IMR-90 (cell line): ENCODE results near the gene CCDC33. TPM values are rescaled to one million over a fixed set of nuclear protein-coding genes. Genes with fewer than 3 reads are reported as not detected.

ENCODE experiments used
- ATAC-seq: fragments of 200-7000 bp; cut with Tn5 transposase; 2 replicates; pipeline ENCODE4 v1.9.1; 2020; ENCODE audit warnings: low read depth, mild to moderate bottlenecking, moderate library complexity
- BruUV-seq: library from RNA; stranded (reverse); fragments of 400-500 nt; replicated peaks from 2 replicates; lab custom pipeline; 2021; lab: Mats Ljungman, UMichigan
- CTCF ChIA-PET: fragments of 300-600 bp; formaldehyde crosslinking; extraction: SDS; loops from one replicate; lab custom pipeline; 2021; ENCODE audit warnings: antibody characterized with exemption; lab: Yijun Ruan, JAX
- POLR2A ChIA-PET: fragments of 300-600 bp; sonication (Branson Sonifier 250); formaldehyde crosslinking; loops from one replicate; lab custom pipeline; 2022; ENCODE audit warnings: antibody characterized with exemption; ENCODE audit not compliant: unreplicated experiment; lab: Charles Lee
- DNase-seq: peaks from one replicate; pipeline ENCODE4 v3.0.0; 2013
- H2AFZ ChIP-seq: replicated peaks from 2 replicates; pipeline ENCODE3; 2013; ENCODE audit warnings: low read length, mild to moderate bottlenecking; ENCODE audit not compliant: poor library complexity
- H2AK5ac ChIP-seq: 2 replicates; pipeline ENCODE4 v1.6.1; 2013; ENCODE audit warnings: low read depth, low read length, inconsistent platforms
- H2AK9ac ChIP-seq: replicated peaks from 2 replicates; pipeline ENCODE3; 2013; ENCODE audit warnings: mild to moderate bottlenecking, low read depth, low read length, moderate library complexity; ENCODE audit not compliant: poor library complexity
- H2BK120ac ChIP-seq: 2 replicates; pipeline ENCODE4 v1.6.1; 2013; ENCODE audit warnings: low read depth, low read length, inconsistent platforms
- H2BK15ac ChIP-seq: 3 replicates; pipeline ENCODE4 v1.6.1; 2013; ENCODE audit warnings: low read depth, low read length, inconsistent platforms
- H2BK20ac ChIP-seq: 2 replicates; pipeline ENCODE4 v1.6.1; 2013; ENCODE audit warnings: low read depth, mild to moderate bottlenecking, inconsistent platforms, low read length, moderate library complexity
- H2BK5ac ChIP-seq: 2 replicates; pipeline ENCODE4 v1.6.1; 2013; ENCODE audit warnings: mild to moderate bottlenecking, low read depth, low read length, inconsistent platforms; ENCODE audit not compliant: poor library complexity, severe bottlenecking
- H3K14ac ChIP-seq: replicated peaks from 2 replicates; pipeline ENCODE4 v1.6.1; 2013; ENCODE audit warnings: low read depth, low read length, inconsistent platforms
- H3K18ac ChIP-seq: 2 replicates; pipeline ENCODE4 v1.6.1; 2013; ENCODE audit warnings: low read depth, low read length, control low read depth
- H3K23ac ChIP-seq: 2 replicates; pipeline ENCODE4 v1.6.1; 2013; ENCODE audit warnings: low read depth, low read length, inconsistent platforms
- H3K27ac ChIP-seq: 2 replicates; pipeline ENCODE4 v1.5.1; 2013; ENCODE audit warnings: mild to moderate bottlenecking, control low read depth, low read length; ENCODE audit not compliant: insufficient read depth
- H3K27me3 ChIP-seq: 2 replicates; pipeline ENCODE4 v1.6.1; 2013; ENCODE audit warnings: low read length; ENCODE audit not compliant: control insufficient read depth, insufficient read depth
- H3K36me3 ChIP-seq: 2 replicates; pipeline ENCODE4 v1.6.1; 2013; ENCODE audit warnings: low read length, mixed read lengths; ENCODE audit not compliant: control insufficient read depth, insufficient read depth
- H3K4ac ChIP-seq: 2 replicates; pipeline ENCODE4 v1.6.1; 2013; ENCODE audit warnings: low read depth, low read length, inconsistent platforms
- H3K4me1 ChIP-seq: 2 replicates; pipeline ENCODE4 v1.6.1; 2013; ENCODE audit warnings: low read length, mixed read lengths; ENCODE audit not compliant: control insufficient read depth, insufficient read depth
- H3K4me2 ChIP-seq: 2 replicates; pipeline ENCODE4 v1.6.1; 2013; ENCODE audit warnings: low read depth, mild to moderate bottlenecking, control low read depth, low read length, moderate library complexity
- H3K4me3 ChIP-seq: 2 replicates; pipeline ENCODE4 v1.5.1; 2013; ENCODE audit warnings: low read depth, mild to moderate bottlenecking, control low read depth, low read length, moderate library complexity; ENCODE audit not compliant: insufficient read depth
- H3K56ac ChIP-seq: 2 replicates; pipeline ENCODE4 v1.6.1; 2013; ENCODE audit warnings: low read length, inconsistent platforms; ENCODE audit not compliant: insufficient read depth; ENCODE audit errors: extremely low read depth
- H3K79me1 ChIP-seq, 2 experiments: 2 replicates each; pipeline ENCODE4 v1.6.1; 2013; ENCODE audit warnings: low read length in 2 of 2, inconsistent platforms in 1 of 2, low read depth in 1 of 2
- H3K9ac ChIP-seq: 2 replicates; pipeline ENCODE4 v1.6.1; 2013; ENCODE audit warnings: low read depth, low read length, control low read depth
- H3K9me1 ChIP-seq: 2 replicates; pipeline ENCODE4 v1.6.1; 2013; ENCODE audit warnings: low read length, inconsistent platforms; ENCODE audit not compliant: insufficient read depth
- H3K9me3 ChIP-seq: 2 replicates; pipeline ENCODE4 v1.6.1; 2013; ENCODE audit warnings: low read length; ENCODE audit not compliant: control insufficient read depth, insufficient read depth
- H4K20me1 ChIP-seq: 2 replicates; pipeline ENCODE4 v1.6.1; 2013; ENCODE audit warnings: low read length, inconsistent platforms; ENCODE audit not compliant: insufficient read depth
- H4K5ac ChIP-seq: 2 replicates; pipeline ENCODE4 v1.6.1; 2013; ENCODE audit warnings: mild to moderate bottlenecking, low read depth, low read length, control low read depth
- H4K8ac ChIP-seq, 2 experiments: 2 replicates each; pipeline ENCODE4 v1.6.1; 2013; ENCODE audit warnings: low read depth in 2 of 2, low read length in 2 of 2, control low read depth in 1 of 2, inconsistent platforms in 1 of 2
- H4K91ac ChIP-seq: 2 replicates; pipeline ENCODE4 v1.6.1; 2013; ENCODE audit warnings: low read depth, low read length, inconsistent platforms; ENCODE audit not compliant: insufficient read depth
- BHLHE40 ChIP-seq: fragments of 150-350 bp; IDR thresholded peaks from 2 replicates; pipeline ENCODE4 v1.6.1; 2016; ENCODE audit warnings: mild to moderate bottlenecking, low read depth, low read length
- CEBPB ChIP-seq: IDR thresholded peaks from 2 replicates; pipeline ENCODE4 v1.6.1; 2012; ENCODE audit warnings: low read depth, low read length, improper control_type of control experiment
- CTCF ChIP-seq: conservative IDR thresholded peaks from 2 replicates; pipeline ENCODE4 v1.5.1; 2012; ENCODE audit warnings: mild to moderate bottlenecking, low read depth, low read length, improper control_type of control experiment
- FOS ChIP-seq: fragments of 150-350 bp; IDR thresholded peaks from 2 replicates; pipeline ENCODE4 v1.6.1; 2016; ENCODE audit warnings: low read depth, low read length
- MAZ ChIP-seq: IDR thresholded peaks from 2 replicates; pipeline ENCODE4 v1.6.1; 2012; ENCODE audit warnings: low read depth, mild to moderate bottlenecking, low read length, improper control_type of control experiment, moderate library complexity, borderline replicate concordance
- NFE2L2 ChIP-seq: fragments of 150-350 bp; IDR thresholded peaks from 2 replicates; pipeline ENCODE4 v1.6.1; 2016; ENCODE audit warnings: low read depth, mild to moderate bottlenecking, low read length
- SMC3 ChIP-seq: fragments of 150-350 bp; IDR thresholded peaks from 2 replicates; pipeline ENCODE4 v1.6.1; 2016; ENCODE audit warnings: low read depth, mild to moderate bottlenecking, antibody characterized with exemption, low read length, moderate library complexity
- USF2 ChIP-seq: fragments of 150-350 bp; IDR thresholded peaks from 2 replicates; pipeline ENCODE4 v1.6.1; 2017; ENCODE audit warnings: mild to moderate bottlenecking, antibody characterized with exemption, low read length, low read depth
- WGBS, 2 experiments: methylation state at CpG; one replicate each; pipeline versions ENCODE4 v1.1.5 to v1.1.7; 2013; ENCODE audit warnings: missing lambda C conversion rate in 2 of 2; ENCODE audit not compliant: insufficient read length in 1 of 2; ENCODE audit errors: extremely low coverage in 2 of 2; 5-methylcytosine and 5-hydroxymethylcytosine counted together
- dilution Hi-C: fragments of 300-500 bp; cut with HindIII; formaldehyde crosslinking; loops from one replicate; pipeline ENCODE4 v1.14.3; 2018; ENCODE audit warnings: low sequenced_read_pairs; ENCODE audit not compliant: unreplicated experiment
- in situ Hi-C: fragments of 300-500 bp; cut with MboI; formaldehyde crosslinking; loops from 3 replicates; pipeline ENCODE4 v1.14.3; 2019; ENCODE audit warnings: low sequenced_read_pairs, inconsistent platforms, mixed read lengths
- intact Hi-C: fragments of 100-400 bp; cut with micrococcal nuclease; formaldehyde crosslinking; loops from 2 replicates; pipeline ENCODE4 v1.10.0; 2022
- polyA plus RNA-seq, 3 experiments: library from polyadenylated mRNA; depleted of rRNA; stranded (reverse); fragments of >200 nt; gene quantifications; 2 replicates each; pipeline ENCODE4 v1.2.3, GENCODE V29; 2012; ENCODE audit warnings: low replicate concordance in 1 of 3
- total RNA-seq: library from RNA; depleted of rRNA; stranded (reverse); fragments of >200 nt; gene quantifications from 2 replicates; pipeline ENCODE4 v1.2.3, GENCODE V29; 2012

The CCDC33 gene
- total and polyA plus RNA-seq, 2 of the 4 experiments (the other 2 are of a cell fraction) = not detected

- intact Hi-C loops = no loop called here
- H3K4me3 ChIP-seq = no peak overlapping the region
- in situ Hi-C loops = no loop called here
- ChIA-PET CTCF (no interaction called here), POLR2A (no interaction called here)
- H2AK9ac ChIP-seq = peak overlapping the region; percentile 11
- H2AFZ ChIP-seq = peak overlapping the region; percentile 47
- no peak overlapping the region for H3K18ac ChIP-seq
- WGBS, 2 experiments = no CpG with 5 or more reads among the region's 6 CpGs
- no peaks in the 10 kb centered on the region; the same call in 1 of the 2 replicates for H3K27me3 ChIP-seq
- peak overlapping the region; percentile 1 for H3K4ac ChIP-seq
- H3K4me2 ChIP-seq = no peak overlapping the region
- TF ChIP-seq BHLHE40 = no peak
- TF ChIP-seq MAZ = no peak
- TF ChIP-seq CEBPB = no peak
- TF ChIP-seq NFE2L2 = no peak
- TF ChIP-seq USF2 = no peak
- TF ChIP-seq FOS = no peak
- TF ChIP-seq CTCF = no peak
- TF ChIP-seq SMC3 = no peak
- H3K27ac ChIP-seq = no peak overlapping the region
- H4K20me1 ChIP-seq = peaks cover 8% of the 10 kb centered on the region; the same call in 1 of the 2 replicates
- H4K91ac ChIP-seq = no peak overlapping the region
- H3K36me3 ChIP-seq = no peaks in the 10 kb centered on the region
- H2BK120ac ChIP-seq = peak overlapping the region; percentile 37; the same call in 1 of the 2 replicates
- dilution Hi-C loops = no loop called here
- H2AK5ac ChIP-seq = peak overlapping the region; percentile 30; the same call in 1 of the 2 replicates
- H3K79me1 ChIP-seq = no peaks in the 10 kb centered on the region
- no peak overlapping the region for H3K9ac ChIP-seq
- H3K23ac ChIP-seq = no peak overlapping the region
- no peak overlapping the region for H4K5ac ChIP-seq
- ATAC-seq = no peak
- no peak overlapping the region for H2BK5ac ChIP-seq
- BruUV-seq = no TSS peak
- H3K9me3 ChIP-seq = no peaks in the 10 kb centered on the region
- peaks cover 13% of the 10 kb centered on the region for H3K4me1 ChIP-seq
- H4K8ac ChIP-seq = no peak overlapping the region
- no peak overlapping the region for H3K14ac ChIP-seq
- no peak overlapping the region for H3K56ac ChIP-seq
- peaks cover 21% of the 10 kb centered on the region for H3K9me1 ChIP-seq
- DNase-seq = no peak
- H2BK15ac ChIP-seq = no peak overlapping the region
- H2BK20ac ChIP-seq = peak overlapping the region; percentile 65; the same call in 1 of the 2 replicates
Observed at GRCh38 chr15:74193905-74194304, 42.2 kb upstream of the CCDC33 start.
